ENCODE results near the gene LRP2.

LRP2 gene

DNA sequence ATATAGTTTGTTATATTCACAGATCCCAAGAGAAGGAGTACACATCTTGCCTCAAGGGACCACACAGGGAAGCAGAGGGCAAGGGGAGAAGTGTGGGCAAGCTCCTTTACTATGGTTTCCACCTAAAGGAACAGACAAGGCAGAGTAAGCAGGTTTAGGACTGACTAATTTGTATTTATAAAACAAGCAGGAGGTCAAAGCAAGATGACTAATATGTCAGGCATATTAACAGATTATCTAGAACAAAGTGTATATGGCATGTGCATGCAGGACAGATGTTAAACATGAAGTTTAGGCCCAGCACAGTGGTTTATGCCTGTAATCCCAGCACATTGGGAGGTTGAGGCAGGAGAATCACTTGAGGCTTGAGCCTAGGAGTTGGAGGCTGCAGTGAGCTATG, 3.7 kb upstream of the LRP2 start:
- H2AFZ ChIP-seq (ENCODE audit: low read length, unreplicated experiment), result no peak overlapping the region

GRCh38 chr2:169365029-169365480, 2.7 kb upstream of the LRP2 start:
- Histone ChIP-seq H3K4me3 (ENCODE audit: low read depth, low read length) (peak overlapping the region; percentile 68), H3K27me3 (ENCODE audit: insufficient read depth, low read length) (peaks cover 64% of the 10 kb centered on the region), H3K79me2 (ENCODE audit: control insufficient read depth, insufficient read depth, low read length, unreplicated experiment) (no peaks in the 10 kb centered on the region), H3K27ac (ENCODE audit: low read depth, low read length) (no peak overlapping the region), H3K36me3 (ENCODE audit: insufficient read depth, low read length) (no peaks in the 10 kb centered on the region), H2AFZ (ENCODE audit: low read length, unreplicated experiment) (peak overlapping the region; percentile 22), H3K4me1 (ENCODE audit: control insufficient read depth, insufficient read depth, low read length, unreplicated experiment) (peaks cover 14% of the 10 kb centered on the region)

More for the DNA sequence above, 3.7 kb upstream of the LRP2 start:
- Histone ChIP-seq H3K4me1 (ENCODE audit: control insufficient read depth, insufficient read depth, low read length, unreplicated experiment) (peaks cover 14% of the 10 kb centered on the region), H3K79me2 (ENCODE audit: control insufficient read depth, insufficient read depth, low read length, unreplicated experiment) (no peaks in the 10 kb centered on the region), H3K27ac (ENCODE audit: low read depth, low read length) (no peak overlapping the region), H3K27me3 (ENCODE audit: insufficient read depth, low read length) (peaks cover 64% of the 10 kb centered on the region), H3K4me3 (ENCODE audit: low read depth, low read length) (no peak overlapping the region), H3K36me3 (ENCODE audit: insufficient read depth, low read length) (no peaks in the 10 kb centered on the region)

- Histone ChIP-seq H3K4me3 (ENCODE audit: low read depth, low read length) (peak overlapping the region; percentile 68), H3K4me1 (ENCODE audit: control insufficient read depth, insufficient read depth, low read length, unreplicated experiment) (peaks cover 14% of the 10 kb centered on the region), H3K36me3 (ENCODE audit: insufficient read depth, low read length) (no peaks in the 10 kb centered on the region), H3K27ac (ENCODE audit: low read depth, low read length) (no peak overlapping the region), H2AFZ (ENCODE audit: low read length, unreplicated experiment) (peak overlapping the region; percentile 47), H3K79me2 (ENCODE audit: control insufficient read depth, insufficient read depth, low read length, unreplicated experiment) (no peaks in the 10 kb centered on the region), H3K27me3 (ENCODE audit: insufficient read depth, low read length) (peaks cover 74% of the 10 kb centered on the region)
These were observed 1.3 kb upstream of the LRP2 start for GRCh38 chr2:169363560-169364150.

DNA sequence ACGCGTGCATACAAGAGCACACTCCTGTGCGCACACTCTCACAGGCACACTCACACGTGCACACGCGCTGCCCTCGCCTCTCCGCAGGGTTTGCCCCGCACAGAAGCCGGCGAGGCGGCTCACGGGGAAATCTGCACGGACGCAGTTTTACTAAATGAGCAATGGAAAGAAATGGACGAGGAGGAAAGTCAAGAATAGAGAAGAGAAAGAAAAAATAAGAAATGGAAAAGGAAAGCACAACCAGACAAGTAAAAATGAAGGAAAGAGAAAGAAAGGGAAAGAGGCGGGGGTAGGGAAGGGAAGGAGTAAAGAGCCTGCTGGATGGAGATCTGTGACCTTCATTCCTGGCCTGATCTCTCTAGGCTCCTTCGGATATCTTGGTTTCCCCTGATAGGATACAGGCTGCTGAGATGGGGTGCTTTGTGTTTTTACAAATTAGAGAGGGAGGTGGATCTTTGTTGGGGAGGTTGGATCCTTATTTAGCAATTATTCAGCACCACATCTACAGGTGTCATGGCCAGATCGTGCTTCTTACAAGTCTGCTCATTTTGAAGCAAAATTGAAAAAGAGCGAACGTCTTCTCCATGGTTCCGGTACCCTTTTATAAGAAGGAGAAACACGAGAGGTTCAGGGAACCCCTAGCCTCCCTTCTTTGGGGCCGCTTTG, 693 bp upstream of the LRP2 start:
- peaks cover 14% of the 10 kb centered on the region for H3K4me1 ChIP-seq (ENCODE audit: control insufficient read depth, insufficient read depth, low read length, unreplicated experiment)
- H3K79me2 ChIP-seq (ENCODE audit: control insufficient read depth, insufficient read depth, low read length, unreplicated experiment), result no peaks in the 10 kb centered on the region
- H3K4me3 ChIP-seq (ENCODE audit: low read depth, low read length), result peak overlapping the region; percentile 68
- H2AFZ ChIP-seq (ENCODE audit: low read length, unreplicated experiment), result no peak overlapping the region
- peaks cover 81% of the 10 kb centered on the region for H3K27me3 ChIP-seq (ENCODE audit: insufficient read depth, low read length)
- no peaks in the 10 kb centered on the region for H3K36me3 ChIP-seq (ENCODE audit: insufficient read depth, low read length)
- H3K27ac ChIP-seq (ENCODE audit: low read depth, low read length), result no peak overlapping the region

DNA sequence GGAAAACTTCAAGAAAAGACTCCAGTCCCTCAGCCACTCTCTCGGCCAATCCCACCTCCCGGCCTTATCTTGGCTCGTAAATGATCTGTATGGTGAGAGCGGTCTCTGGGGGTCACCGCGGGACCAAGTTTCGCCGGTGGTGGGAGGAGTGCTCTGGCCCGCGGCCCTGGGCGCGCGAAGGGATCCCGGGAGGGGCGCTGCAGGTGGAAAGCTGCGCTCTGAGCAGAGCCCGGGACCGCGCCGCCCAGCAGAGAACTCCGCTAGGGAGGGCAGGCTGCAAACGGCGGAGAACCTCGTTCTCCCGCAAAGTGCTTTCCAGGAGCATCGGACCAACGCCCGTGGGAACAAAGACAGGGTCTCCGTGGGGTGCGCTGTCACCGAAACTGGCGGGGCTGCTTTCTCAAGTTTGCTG, 622 bp downstream of the LRP2 start:
- H3K4me1 ChIP-seq (ENCODE audit: control insufficient read depth, insufficient read depth, low read length, unreplicated experiment), result peaks cover 14% of the 10 kb centered on the region
- no peaks in the 10 kb centered on the region for H3K36me3 ChIP-seq (ENCODE audit: insufficient read depth, low read length)
- H3K27ac ChIP-seq (ENCODE audit: low read depth, low read length), result no peak overlapping the region
- peak overlapping the region; percentile 68 for H3K4me3 ChIP-seq (ENCODE audit: low read depth, low read length)
- peak overlapping the region; percentile 40 for H2AFZ ChIP-seq (ENCODE audit: low read length, unreplicated experiment)
- peaks cover 88% of the 10 kb centered on the region for H3K27me3 ChIP-seq (ENCODE audit: insufficient read depth, low read length)
- H3K79me2 ChIP-seq (ENCODE audit: control insufficient read depth, insufficient read depth, low read length, unreplicated experiment), result no peaks in the 10 kb centered on the region

GRCh38 chr2:169360984-169361705, 1.2 kb downstream of the LRP2 start:
- no peaks in the 10 kb centered on the region for H3K36me3 ChIP-seq (ENCODE audit: insufficient read depth, low read length)
- no peak overlapping the region for H3K27ac ChIP-seq (ENCODE audit: low read depth, low read length)
- H3K4me1 ChIP-seq (ENCODE audit: control insufficient read depth, insufficient read depth, low read length, unreplicated experiment), result peaks cover 14% of the 10 kb centered on the region
- H3K27me3 ChIP-seq (ENCODE audit: insufficient read depth, low read length), result peaks cover 91% of the 10 kb centered on the region
- peak overlapping the region; percentile 68 for H3K4me3 ChIP-seq (ENCODE audit: low read depth, low read length)
- peak overlapping the region; percentile 40 for H2AFZ ChIP-seq (ENCODE audit: low read length, unreplicated experiment)
- no peaks in the 10 kb centered on the region for H3K79me2 ChIP-seq (ENCODE audit: control insufficient read depth, insufficient read depth, low read length, unreplicated experiment)

DNA sequence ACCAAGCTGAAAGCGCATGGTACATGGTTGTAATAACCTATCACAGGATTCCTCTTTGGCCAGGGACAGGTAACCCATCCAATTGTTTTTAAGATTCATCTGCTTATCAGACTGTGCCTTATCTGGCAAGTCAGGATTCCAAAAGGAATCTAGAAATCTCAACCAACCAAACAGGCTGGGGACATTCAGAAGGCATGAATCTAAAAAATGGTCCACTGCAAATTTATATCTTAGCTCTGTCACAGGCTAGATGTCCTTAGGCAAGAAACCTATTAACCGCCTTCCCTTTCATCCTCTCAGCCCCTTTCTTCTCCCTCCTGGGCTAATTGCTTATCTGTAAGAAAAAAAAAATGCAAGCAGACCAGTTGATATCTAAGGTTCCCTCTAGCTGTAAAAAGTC, 4.3 kb downstream of the LRP2 start:
- Histone ChIP-seq H3K4me1 (ENCODE audit: control insufficient read depth, insufficient read depth, low read length, unreplicated experiment) (peaks cover 14% of the 10 kb centered on the region), H3K79me2 (ENCODE audit: control insufficient read depth, insufficient read depth, low read length, unreplicated experiment) (no peaks in the 10 kb centered on the region), H3K27me3 (ENCODE audit: insufficient read depth, low read length) (peaks cover 92% of the 10 kb centered on the region), H3K36me3 (ENCODE audit: insufficient read depth, low read length) (no peaks in the 10 kb centered on the region), H3K27ac (ENCODE audit: low read depth, low read length) (no peak overlapping the region), H3K4me3 (ENCODE audit: low read depth, low read length) (no peak overlapping the region), H2AFZ (ENCODE audit: low read length, unreplicated experiment) (no peak overlapping the region)

DNA sequence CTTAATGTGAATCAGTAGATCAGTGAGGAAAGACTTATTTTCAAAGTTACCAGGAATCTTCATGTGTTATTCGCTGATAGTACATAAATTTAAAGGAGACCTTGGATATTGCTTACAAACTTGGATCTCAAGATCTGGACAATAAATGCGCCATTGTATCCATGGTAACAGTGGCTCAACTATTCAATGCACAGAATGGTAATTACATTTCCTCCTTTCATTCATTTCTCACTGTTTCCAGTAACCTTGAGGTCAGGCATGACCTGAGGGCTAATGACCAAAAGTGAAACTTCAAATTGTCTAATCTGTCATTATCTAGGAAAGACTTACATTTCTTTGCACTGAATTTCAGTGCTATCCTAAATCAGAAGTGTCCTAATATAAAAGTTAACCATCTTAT, 8.1 kb downstream of the LRP2 start:
- H3K27ac ChIP-seq (ENCODE audit: low read depth, low read length), result no peak overlapping the region
- no peaks in the 10 kb centered on the region for H3K4me1 ChIP-seq (ENCODE audit: control insufficient read depth, insufficient read depth, low read length, unreplicated experiment)
- peaks cover 82% of the 10 kb centered on the region for H3K27me3 ChIP-seq (ENCODE audit: insufficient read depth, low read length)
- no peak overlapping the region for H3K4me3 ChIP-seq (ENCODE audit: low read depth, low read length)
- H3K79me2 ChIP-seq (ENCODE audit: control insufficient read depth, insufficient read depth, low read length, unreplicated experiment), result no peaks in the 10 kb centered on the region
- H2AFZ ChIP-seq (ENCODE audit: low read length, unreplicated experiment), result no peak overlapping the region
- no peaks in the 10 kb centered on the region for H3K36me3 ChIP-seq (ENCODE audit: insufficient read depth, low read length)

GRCh38 chr2:169351725-169352124, 10.6 kb downstream of the LRP2 start:
- Histone ChIP-seq H3K36me3 (ENCODE audit: insufficient read depth, low read length) (no peaks in the 10 kb centered on the region), H3K27ac (ENCODE audit: low read depth, low read length) (no peak overlapping the region), H3K4me3 (ENCODE audit: low read depth, low read length) (no peak overlapping the region), H3K79me2 (ENCODE audit: control insufficient read depth, insufficient read depth, low read length, unreplicated experiment) (no peaks in the 10 kb centered on the region), H3K4me1 (ENCODE audit: control insufficient read depth, insufficient read depth, low read length, unreplicated experiment) (no peaks in the 10 kb centered on the region), H2AFZ (ENCODE audit: low read length, unreplicated experiment) (no peak overlapping the region), H3K27me3 (ENCODE audit: insufficient read depth, low read length) (peaks cover 85% of the 10 kb centered on the region)

DNA sequence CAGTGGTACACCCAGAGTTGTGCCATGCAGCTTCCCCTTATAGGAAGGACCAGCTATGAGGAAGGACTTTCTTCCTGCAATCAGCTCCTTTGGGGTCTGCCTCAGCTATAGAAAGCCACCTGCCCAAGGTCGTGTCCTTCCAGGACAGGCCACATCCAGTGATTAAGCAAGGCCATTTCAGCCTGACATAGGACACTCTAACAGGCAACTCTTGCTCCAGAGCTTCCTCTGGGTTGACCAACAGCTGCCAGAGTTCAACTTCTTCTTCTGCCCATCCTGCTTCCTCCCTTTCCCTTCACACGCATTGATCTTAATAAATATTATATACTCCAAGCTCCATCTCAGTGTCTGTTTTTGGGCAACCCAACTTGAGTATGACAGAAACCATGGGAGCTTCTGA, 12.8 kb downstream of the LRP2 start:
- Histone ChIP-seq H3K79me2 (ENCODE audit: control insufficient read depth, insufficient read depth, low read length, unreplicated experiment) (no peaks in the 10 kb centered on the region), H3K27ac (ENCODE audit: low read depth, low read length) (no peak overlapping the region), H3K4me1 (ENCODE audit: control insufficient read depth, insufficient read depth, low read length, unreplicated experiment) (no peaks in the 10 kb centered on the region), H3K27me3 (ENCODE audit: insufficient read depth, low read length) (peaks cover 85% of the 10 kb centered on the region), H3K4me3 (ENCODE audit: low read depth, low read length) (no peak overlapping the region), H3K36me3 (ENCODE audit: insufficient read depth, low read length) (no peaks in the 10 kb centered on the region), H2AFZ (ENCODE audit: low read length, unreplicated experiment) (no peak overlapping the region)
